ENCODE data around the gene ANKRD17. TPM values are rescaled to one million over a fixed set of nuclear protein-coding genes. Genes with fewer than 3 reads are reported as not detected.
"Not testable (repeated sequence)": the region's sequence is repeated elsewhere in the genome, so short reads cannot be mapped to it uniquely, and the experiment has no call there.

ANKRD17 gene
- 10 to 100 TPM; 63.3 to 65.0 TPM for total RNA-seq

DNA sequence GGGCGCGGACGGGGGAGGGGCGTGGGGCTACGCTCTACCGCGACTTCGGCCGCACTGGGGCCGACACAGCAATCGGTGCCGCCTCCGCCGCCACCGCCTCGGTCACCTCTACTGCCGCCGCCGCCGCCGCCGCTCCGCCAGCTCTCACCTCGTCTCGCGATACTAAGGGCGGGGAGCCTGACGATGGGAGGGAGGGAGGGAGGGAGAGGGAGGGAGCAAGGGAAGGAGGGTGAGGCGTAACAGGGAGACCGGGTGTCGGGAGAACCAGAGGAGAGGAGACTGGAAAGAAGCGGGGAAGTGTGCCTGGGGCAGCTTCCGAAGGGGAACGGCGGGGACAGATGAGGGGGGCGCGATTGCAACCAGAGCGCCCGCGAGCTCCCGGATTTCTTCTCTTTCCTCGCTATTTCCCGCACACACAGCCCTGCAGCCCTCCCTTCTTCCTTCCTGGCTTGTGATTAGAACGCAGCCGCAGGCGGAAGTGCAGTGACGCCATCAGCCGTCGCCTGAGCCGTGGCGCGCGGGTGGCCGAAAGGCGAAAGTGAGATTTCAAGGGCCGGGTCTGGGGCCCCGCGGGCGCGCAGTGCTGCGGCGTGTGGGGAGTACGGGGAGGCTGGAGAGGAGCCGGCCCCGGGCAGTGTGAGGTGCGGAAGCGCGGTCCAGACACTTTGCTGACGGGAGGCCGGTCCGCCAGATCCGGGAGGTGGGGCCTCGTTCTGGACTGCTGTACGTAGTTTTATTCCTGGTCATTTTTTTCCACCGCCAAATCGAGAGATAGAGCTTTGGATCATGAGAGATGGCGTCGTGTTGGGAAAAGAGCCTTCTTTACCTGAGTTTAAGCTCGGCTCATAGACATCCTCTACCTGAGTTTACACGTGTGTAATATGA lies at the start of gene ANKRD17:
TSS of gene ANKRD17 (minus strand) at position 113 of the 885 bp plus-strand sequence. CDS start 130 bp downstream, outside the sequence.
- no peaks in the 10 kb centered on the region for H3K9me3 ChIP-seq
- under 1% methylated on average over 78 of the region's 80 CpGs for WGBS
- peak within 1 kb of the TSS; percentile 83 to 91 for H3K4me3 ChIP-seq
- intact Hi-C loops (cut with DNase I): loop anchor here (1.0 to 10.0 kb wide), 2 partner anchors 134 to 190 kb away; partner anchors contain the start of gene COX18
- H3K4me1 ChIP-seq (replicated peaks): no peaks in the 10 kb centered on the region
- peak within 1 kb of the TSS; percentile 99 for H3K27ac ChIP-seq
- peak; percentile 87 for TF ChIP-seq POLR2AphosphoS5 (IDR thresholded peaks at IDR 0.05)
- TF ChIP-seq POLR2A (IDR thresholded peaks at IDR 0.05): peak; percentile 68
- TF ChIP-seq, protein P1, sequence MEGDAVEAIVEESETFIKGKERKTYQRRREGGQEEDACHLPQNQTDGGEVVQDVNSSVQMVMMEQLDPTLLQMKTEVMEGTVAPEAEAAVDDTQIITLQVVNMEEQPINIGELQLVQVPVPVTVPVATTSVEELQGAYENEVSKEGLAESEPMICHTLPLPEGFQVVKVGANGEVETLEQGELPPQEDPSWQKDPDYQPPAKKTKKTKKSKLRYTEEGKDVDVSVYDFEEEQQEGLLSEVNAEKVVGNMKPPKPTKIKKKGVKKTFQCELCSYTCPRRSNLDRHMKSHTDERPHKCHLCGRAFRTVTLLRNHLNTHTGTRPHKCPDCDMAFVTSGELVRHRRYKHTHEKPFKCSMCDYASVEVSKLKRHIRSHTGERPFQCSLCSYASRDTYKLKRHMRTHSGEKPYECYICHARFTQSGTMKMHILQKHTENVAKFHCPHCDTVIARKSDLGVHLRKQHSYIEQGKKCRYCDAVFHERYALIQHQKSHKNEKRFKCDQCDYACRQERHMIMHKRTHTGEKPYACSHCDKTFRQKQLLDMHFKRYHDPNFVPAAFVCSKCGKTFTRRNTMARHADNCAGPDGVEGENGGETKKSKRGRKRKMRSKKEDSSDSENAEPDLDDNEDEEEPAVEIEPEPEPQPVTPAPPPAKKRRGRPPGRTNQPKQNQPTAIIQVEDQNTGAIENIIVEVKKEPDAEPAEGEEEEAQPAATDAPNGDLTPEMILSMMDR (IDR thresholded peaks at IDR 0.05): peak in 3 of 4 experiments; percentile 10 to 57 (median 56)
- no peaks in the 10 kb centered on the region for H3K36me3 ChIP-seq
- no peaks in the 10 kb centered on the region for H3K27me3 ChIP-seq (replicated peaks; ENCODE audit: insufficient read depth)
- peak; percentile 90 for DNase-seq (ENCODE audit: low spot score)

DNA sequence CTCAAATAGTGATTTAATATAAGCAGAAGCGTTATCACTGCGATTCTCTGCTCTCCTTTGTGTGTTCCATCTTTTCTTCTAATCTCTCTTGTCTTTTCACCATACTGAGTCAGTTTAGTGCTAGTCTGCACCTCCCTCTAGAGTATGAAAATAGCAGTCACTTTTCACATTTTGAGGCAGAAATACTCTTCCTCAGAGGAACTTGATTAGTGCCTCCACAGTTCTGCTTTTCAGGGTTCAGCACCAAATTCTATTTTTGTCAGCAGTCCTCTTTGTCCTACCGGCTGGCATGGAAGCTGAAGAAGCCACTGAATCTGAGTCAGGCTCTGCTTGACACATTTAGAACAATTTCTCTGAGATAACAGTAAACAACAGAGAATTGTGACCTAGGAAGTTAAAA lies 49.7 kb upstream of the ANKRD17 start:
- Histone ChIP-seq H3K9me3 (no peaks in the 10 kb centered on the region), H3K27ac (no peak overlapping the region)
- TF ChIP-seq, protein P1 (IDR thresholded peaks at IDR 0.05): no peak
- TF ChIP-seq POLR2A (IDR thresholded peaks at IDR 0.05): no peak
- TF ChIP-seq POLR2AphosphoS5 (IDR thresholded peaks at IDR 0.05): no peak

DNA sequence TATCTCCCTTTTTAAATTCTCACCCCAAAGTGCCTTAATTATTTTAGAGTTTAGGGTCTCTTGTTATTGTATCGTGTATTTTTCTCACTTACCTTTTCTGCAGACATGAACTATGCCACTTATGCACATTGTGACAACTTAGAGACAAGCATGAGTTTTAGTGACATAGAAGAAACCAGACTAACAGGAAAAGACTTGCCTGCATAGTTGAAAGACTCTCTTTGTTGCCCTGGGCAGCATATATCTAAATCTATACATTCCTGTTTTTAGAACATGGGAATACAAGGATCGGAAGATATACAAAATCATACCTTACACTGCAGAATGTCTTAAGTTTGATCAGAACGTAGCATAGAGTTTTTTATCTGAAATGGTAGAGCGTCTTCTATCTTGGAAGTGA lies 45.1 kb upstream of the ANKRD17 start:
- TF ChIP-seq POLR2A (IDR thresholded peaks at IDR 0.05) (no peak), POLR2AphosphoS5 (IDR thresholded peaks at IDR 0.05) (no peak)
- TF ChIP-seq, protein P1 (IDR thresholded peaks at IDR 0.05): no peak
- H3K36me3 ChIP-seq: no peaks in the 10 kb centered on the region
- WGBS: 65% methylated on average over 4 of the region's 4 CpGs

More for the DNA sequence above, 49.7 kb upstream of the ANKRD17 start:
- H3K4me3 ChIP-seq: no peak overlapping the region
- no peaks in the 10 kb centered on the region for H3K27me3 ChIP-seq (replicated peaks; ENCODE audit: insufficient read depth)
- no peaks in the 10 kb centered on the region for H3K4me1 ChIP-seq (replicated peaks)
- no peak for DNase-seq (ENCODE audit: low spot score)
- intact Hi-C loops (cut with DNase I): no loop called here
- no peaks in the 10 kb centered on the region for H3K36me3 ChIP-seq
- 71% methylated on average over 3 of the region's 3 CpGs for WGBS

DNA sequence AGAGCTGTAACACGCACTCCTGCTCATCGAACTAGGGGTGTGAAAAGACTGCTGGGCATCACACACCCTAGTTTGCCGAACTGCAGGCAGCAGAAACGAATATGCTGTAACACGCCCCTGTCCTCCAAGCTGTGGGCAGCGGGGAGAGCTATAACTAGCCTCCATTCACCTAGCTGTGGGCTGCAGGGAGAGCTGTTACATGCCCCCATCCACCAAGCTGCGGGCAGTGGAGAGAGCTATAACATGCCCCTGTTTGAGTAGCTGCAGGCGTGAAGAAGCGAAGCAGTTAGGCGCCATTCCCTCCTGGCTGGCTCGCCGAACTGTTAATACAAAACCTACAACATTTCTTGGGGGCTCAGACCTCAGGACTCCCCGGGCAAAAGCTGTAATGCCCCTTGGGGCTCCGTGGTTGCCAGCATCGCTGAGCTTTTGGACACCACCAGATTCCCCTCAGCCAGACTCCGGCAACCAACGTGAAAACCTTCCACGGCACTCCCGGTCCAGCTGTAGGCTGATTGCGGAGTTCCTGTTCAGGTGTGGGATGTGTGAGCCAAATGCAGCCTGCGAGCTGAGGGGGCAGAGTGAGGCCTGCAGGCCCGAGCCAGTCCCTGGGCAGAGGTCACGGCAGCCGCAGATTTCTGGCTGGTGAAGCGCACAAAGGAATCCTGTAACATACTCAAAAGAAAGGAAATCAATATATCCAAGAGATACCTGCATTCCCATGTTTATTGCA lies 41.1 kb upstream of the ANKRD17 start:
- H3K27ac ChIP-seq: no peak overlapping the region
- 94% methylated on average over 25 of the region's 25 CpGs for WGBS
- TF ChIP-seq, protein P1 (IDR thresholded peaks at IDR 0.05): no peak
- TF ChIP-seq POLR2A (IDR thresholded peaks at IDR 0.05): no peak
- TF ChIP-seq POLR2AphosphoS5 (IDR thresholded peaks at IDR 0.05): no peak
- no peaks in the 10 kb centered on the region for H3K9me3 ChIP-seq
- DNase-seq (ENCODE audit: low spot score): no peak
- H3K36me3 ChIP-seq: no peaks in the 10 kb centered on the region
- H3K4me1 ChIP-seq (replicated peaks): no peaks in the 10 kb centered on the region
- H3K27me3 ChIP-seq (replicated peaks; ENCODE audit: insufficient read depth): no peaks in the 10 kb centered on the region
- no peak overlapping the region for H3K4me3 ChIP-seq
- intact Hi-C loops (cut with DNase I): no loop called here

More for the DNA sequence above, 45.1 kb upstream of the ANKRD17 start:
- Histone ChIP-seq H3K4me1 (replicated peaks) (no peaks in the 10 kb centered on the region), H3K27ac (no peak overlapping the region), H3K9me3 (no peaks in the 10 kb centered on the region), H3K27me3 (replicated peaks; ENCODE audit: insufficient read depth) (no peaks in the 10 kb centered on the region), H3K4me3 (no peak overlapping the region)
- intact Hi-C loops (cut with DNase I): no loop called here
- DNase-seq (ENCODE audit: low spot score): no peak

GRCh38 chr4:73292661-73293060 lies 34.1 kb upstream of the ANKRD17 start:
- H3K36me3 ChIP-seq; H3K27me3 ChIP-seq (replicated peaks; ENCODE audit: insufficient read depth); H3K4me1 ChIP-seq (replicated peaks); intact Hi-C loops (cut with DNase I); DNase-seq (ENCODE audit: low spot score); H3K9me3 ChIP-seq; H3K27ac ChIP-seq; H3K4me3 ChIP-seq: not testable (repeated sequence)
- 88% methylated on average over 9 of the region's 9 CpGs for WGBS

Data from prostate gland (tissue), 2 donors.